OCI-LY3 (cell line): Measurements from ENCODE around the gene PIK3R3.

Experiments used
- CTCF ChIP-seq: fragments of 200-600, 300-600 bp; sonication (generic); IDR thresholded peaks from 2 replicates; pipeline ENCODE4 v1.5.1; 2014; ENCODE audit warnings: antibody characterized with exemption, low read length, low read depth
- EZH2phosphoT487 ChIP-seq: fragments of 200-600 bp; shearing (Covaris generic); IDR thresholded peaks from 2 replicates; pipeline ENCODE4 v1.6.1; 2018; ENCODE audit warnings: antibody characterized with exemption, mixed run types, low read depth

GRCh38 chr1:46013581-46013980 is 118.8 kb downstream of the PIK3R3 start:
- TF ChIP-seq CTCF (no peak), EZH2phosphoT487 (no peak)
